ENCODE measurements around the gene TBC1D16.

DNA sequence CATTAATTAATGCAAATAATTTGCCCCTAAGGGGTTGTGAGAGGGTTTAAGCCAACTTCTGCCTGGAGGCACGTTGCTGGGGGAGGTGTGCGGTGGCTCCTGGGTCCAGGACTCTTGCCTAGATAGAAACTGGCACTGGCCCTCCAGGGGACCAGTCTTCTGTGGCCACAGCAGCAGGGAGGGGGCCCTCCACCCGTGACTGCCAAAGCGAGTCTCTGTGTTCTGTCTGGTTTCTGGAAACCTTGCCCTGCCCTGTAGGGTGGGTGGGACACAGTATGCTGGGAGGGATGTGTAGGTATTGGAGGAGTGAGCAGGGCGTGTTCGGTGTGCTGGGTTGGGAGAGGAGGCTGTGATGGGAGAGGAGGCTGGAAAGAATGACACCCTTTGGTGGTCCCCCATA is 78.8 kb downstream of the TBC1D16 start:
- no peak for TF ChIP-seq CTCF (IDR thresholded peaks at IDR 0.05)
- no peak for TF ChIP-seq EZH2 (IDR thresholded peaks at IDR 0.05)
- TF ChIP-seq EZH2phosphoT487 (IDR thresholded peaks at IDR 0.05) = no peak
